Measurements from ENCODE around the gene TIAM1. TPM values are rescaled to one million over a fixed set of nuclear protein-coding genes. Genes with fewer than 3 reads are reported as not detected.

TIAM1 gene
- total RNA-seq, 1 donor = 16.3 TPM

DNA sequence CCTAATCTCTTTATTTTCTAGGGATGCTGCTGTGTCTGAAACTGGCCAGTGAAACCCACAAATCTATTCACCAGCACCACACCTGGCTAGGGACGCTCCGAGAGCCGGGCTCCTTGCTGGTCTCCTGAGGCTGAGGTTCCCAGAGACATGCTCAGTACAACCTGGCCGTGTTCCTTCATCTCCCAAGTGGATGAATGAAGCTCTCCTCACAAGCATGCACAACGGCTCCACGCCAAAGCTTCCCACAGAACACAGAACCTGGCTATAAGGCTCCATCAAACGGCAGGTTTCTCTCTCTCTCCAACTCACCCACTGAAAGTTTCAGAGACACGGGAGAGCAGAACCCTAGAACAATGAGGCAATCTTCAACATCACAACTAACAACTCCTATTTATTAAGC lies 82.3 kb downstream of the TIAM1 start:
- Histone ChIP-seq H3K27ac (ENCODE audit: low read depth, low read length) (no peak overlapping the region), H4K20me1 (ENCODE audit: insufficient read depth, low read length) (peaks cover 2% of the 10 kb centered on the region), H3K4me1 (ENCODE audit: insufficient read depth, low read length) (peaks cover 6% of the 10 kb centered on the region), H3K9me3 (ENCODE audit: low read depth, low read length) (no peaks in the 10 kb centered on the region), H3K36me3 (ENCODE audit: insufficient read depth, low read length) (no peaks in the 10 kb centered on the region), H2AFZ (ENCODE audit: low read length) (no peak overlapping the region), H3K27me3 (ENCODE audit: insufficient read depth, low read length) (no peaks in the 10 kb centered on the region), H3K4me2 (ENCODE audit: insufficient read depth, low read length) (no peak overlapping the region), H3K79me2 (ENCODE audit: insufficient read depth, low read length) (no peaks in the 10 kb centered on the region), H3K4me3 (ENCODE audit: insufficient read depth, low read length) (no peak overlapping the region)
- TF ChIP-seq, protein P1, sequence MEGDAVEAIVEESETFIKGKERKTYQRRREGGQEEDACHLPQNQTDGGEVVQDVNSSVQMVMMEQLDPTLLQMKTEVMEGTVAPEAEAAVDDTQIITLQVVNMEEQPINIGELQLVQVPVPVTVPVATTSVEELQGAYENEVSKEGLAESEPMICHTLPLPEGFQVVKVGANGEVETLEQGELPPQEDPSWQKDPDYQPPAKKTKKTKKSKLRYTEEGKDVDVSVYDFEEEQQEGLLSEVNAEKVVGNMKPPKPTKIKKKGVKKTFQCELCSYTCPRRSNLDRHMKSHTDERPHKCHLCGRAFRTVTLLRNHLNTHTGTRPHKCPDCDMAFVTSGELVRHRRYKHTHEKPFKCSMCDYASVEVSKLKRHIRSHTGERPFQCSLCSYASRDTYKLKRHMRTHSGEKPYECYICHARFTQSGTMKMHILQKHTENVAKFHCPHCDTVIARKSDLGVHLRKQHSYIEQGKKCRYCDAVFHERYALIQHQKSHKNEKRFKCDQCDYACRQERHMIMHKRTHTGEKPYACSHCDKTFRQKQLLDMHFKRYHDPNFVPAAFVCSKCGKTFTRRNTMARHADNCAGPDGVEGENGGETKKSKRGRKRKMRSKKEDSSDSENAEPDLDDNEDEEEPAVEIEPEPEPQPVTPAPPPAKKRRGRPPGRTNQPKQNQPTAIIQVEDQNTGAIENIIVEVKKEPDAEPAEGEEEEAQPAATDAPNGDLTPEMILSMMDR (IDR thresholded peaks at IDR 0.05; ENCODE audit: extremely low read depth, low read depth, low read length) = no peak
- no peak for DNase-seq (ENCODE audit: insufficient read length, low spot score, missing footprints)

DNA sequence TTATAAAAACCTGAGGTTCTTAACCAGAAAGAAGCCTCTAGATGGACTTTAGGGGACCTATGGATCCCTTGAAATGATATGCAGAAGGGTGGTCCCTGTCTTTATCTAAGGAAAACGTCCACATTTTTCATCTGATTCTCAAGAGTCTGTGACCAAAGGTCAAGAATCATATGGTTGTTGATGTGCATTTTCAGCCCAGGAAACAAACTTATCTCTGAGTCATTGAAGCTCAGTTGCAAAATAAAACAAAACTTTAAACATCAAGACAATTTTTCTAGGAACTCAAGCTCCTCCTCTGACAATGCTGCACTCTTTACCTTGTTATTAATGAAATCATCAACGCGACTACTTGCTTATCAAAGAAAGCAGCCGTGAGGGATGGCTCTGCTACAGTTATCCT lies 83.3 kb downstream of the TIAM1 start:
- H3K4me3 ChIP-seq (ENCODE audit: insufficient read depth, low read length) = no peak overlapping the region
- H3K36me3 ChIP-seq (ENCODE audit: insufficient read depth, low read length) = no peaks in the 10 kb centered on the region
- no peak overlapping the region for H2AFZ ChIP-seq (ENCODE audit: low read length)
- H4K20me1 ChIP-seq (ENCODE audit: insufficient read depth, low read length) = peaks cover 2% of the 10 kb centered on the region
- no peak overlapping the region for H3K27ac ChIP-seq (ENCODE audit: low read depth, low read length)
- H3K79me2 ChIP-seq (ENCODE audit: insufficient read depth, low read length) = no peaks in the 10 kb centered on the region
- H3K4me2 ChIP-seq (ENCODE audit: insufficient read depth, low read length) = no peak overlapping the region
- no peaks in the 10 kb centered on the region for H3K27me3 ChIP-seq (ENCODE audit: insufficient read depth, low read length)
- TF ChIP-seq, protein P1 (IDR thresholded peaks at IDR 0.05; ENCODE audit: extremely low read depth, low read depth, low read length) = no peak
- H3K4me1 ChIP-seq (ENCODE audit: insufficient read depth, low read length) = peaks cover 6% of the 10 kb centered on the region
- no peaks in the 10 kb centered on the region for H3K9me3 ChIP-seq (ENCODE audit: low read depth, low read length)
- DNase-seq (ENCODE audit: insufficient read length, low spot score, missing footprints) = no peak

DNA sequence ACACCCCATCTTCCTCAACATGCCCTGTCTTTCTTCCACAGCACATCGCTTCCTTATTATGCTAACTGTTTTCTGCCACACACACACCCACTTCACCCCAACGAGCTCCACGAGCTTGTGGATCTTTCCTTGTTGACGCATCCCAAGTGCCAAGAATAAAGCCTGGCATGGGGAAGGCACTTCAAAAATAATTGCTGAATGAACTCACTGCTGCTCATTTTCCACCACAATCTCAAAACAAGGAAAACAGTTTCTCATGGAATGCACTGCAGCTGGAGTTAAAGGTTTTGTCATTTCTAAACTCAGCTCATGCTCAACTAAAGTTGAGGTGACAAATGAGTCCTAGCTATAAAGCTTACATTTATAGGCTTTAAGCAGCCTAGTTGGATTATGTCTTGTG lies 86.0 kb downstream of the TIAM1 start:
- Histone ChIP-seq H2AFZ (ENCODE audit: low read length) (no peak overlapping the region), H3K79me2 (ENCODE audit: insufficient read depth, low read length) (no peaks in the 10 kb centered on the region), H3K9me3 (ENCODE audit: low read depth, low read length) (no peaks in the 10 kb centered on the region), H3K27ac (ENCODE audit: low read depth, low read length) (no peak overlapping the region), H3K4me1 (ENCODE audit: insufficient read depth, low read length) (peaks cover 6% of the 10 kb centered on the region), H3K27me3 (ENCODE audit: insufficient read depth, low read length) (no peaks in the 10 kb centered on the region), H3K4me2 (ENCODE audit: insufficient read depth, low read length) (no peak overlapping the region), H3K36me3 (ENCODE audit: insufficient read depth, low read length) (no peaks in the 10 kb centered on the region), H4K20me1 (ENCODE audit: insufficient read depth, low read length) (peaks cover 2% of the 10 kb centered on the region), H3K4me3 (ENCODE audit: insufficient read depth, low read length) (no peak overlapping the region)
- DNase-seq (ENCODE audit: insufficient read length, low spot score, missing footprints) = no peak
- TF ChIP-seq, protein P1 (IDR thresholded peaks at IDR 0.05; ENCODE audit: extremely low read depth, low read depth, low read length) = no peak

DNA sequence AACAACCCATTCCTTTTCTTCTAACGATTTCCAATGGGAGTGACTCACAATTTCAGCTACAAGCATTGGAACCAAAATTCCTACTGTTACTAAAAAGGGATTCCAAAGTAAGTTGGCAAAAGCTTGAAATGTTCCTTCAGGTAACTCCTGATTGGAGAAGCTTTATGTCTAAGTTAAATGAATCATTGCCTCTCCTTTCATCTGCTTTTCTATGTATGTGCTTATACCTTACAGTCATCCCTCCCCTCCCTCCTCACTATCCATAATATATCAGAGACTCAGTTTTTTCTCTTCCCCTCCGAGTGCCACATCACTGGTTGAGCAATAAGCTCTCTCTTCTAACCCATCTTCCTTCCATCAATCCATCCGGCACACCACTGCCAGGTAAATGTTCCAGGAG lies 86.8 kb downstream of the TIAM1 start:
- TF ChIP-seq, protein P1 (IDR thresholded peaks at IDR 0.05; ENCODE audit: extremely low read depth, low read depth, low read length) = no peak
- H2AFZ ChIP-seq (ENCODE audit: low read length) = no peak overlapping the region
- H3K27me3 ChIP-seq (ENCODE audit: insufficient read depth, low read length) = no peaks in the 10 kb centered on the region
- peaks cover 6% of the 10 kb centered on the region for H3K4me1 ChIP-seq (ENCODE audit: insufficient read depth, low read length)
- H3K4me2 ChIP-seq (ENCODE audit: insufficient read depth, low read length) = no peak overlapping the region
- H3K4me3 ChIP-seq (ENCODE audit: insufficient read depth, low read length) = no peak overlapping the region
- no peaks in the 10 kb centered on the region for H3K79me2 ChIP-seq (ENCODE audit: insufficient read depth, low read length)
- peaks cover 2% of the 10 kb centered on the region for H4K20me1 ChIP-seq (ENCODE audit: insufficient read depth, low read length)
- H3K27ac ChIP-seq (ENCODE audit: low read depth, low read length) = no peak overlapping the region
- no peak for DNase-seq (ENCODE audit: insufficient read length, low spot score, missing footprints)
- H3K9me3 ChIP-seq (ENCODE audit: low read depth, low read length) = no peaks in the 10 kb centered on the region
- no peaks in the 10 kb centered on the region for H3K36me3 ChIP-seq (ENCODE audit: insufficient read depth, low read length)
